ENCODE results near the gene C3orf18. TPM values are rescaled to one million over a fixed set of nuclear protein-coding genes. Genes with fewer than 3 reads are reported as not detected.
A peak's percentile ranks its signal among the peaks of the same experiment; 100 is the strongest.

The C3orf18 gene
- polyA plus RNA-seq, 1 donor (not counting 4 experiments of a cell fraction or from before 2014, with no cell fraction given): 1.4 TPM

DNA sequence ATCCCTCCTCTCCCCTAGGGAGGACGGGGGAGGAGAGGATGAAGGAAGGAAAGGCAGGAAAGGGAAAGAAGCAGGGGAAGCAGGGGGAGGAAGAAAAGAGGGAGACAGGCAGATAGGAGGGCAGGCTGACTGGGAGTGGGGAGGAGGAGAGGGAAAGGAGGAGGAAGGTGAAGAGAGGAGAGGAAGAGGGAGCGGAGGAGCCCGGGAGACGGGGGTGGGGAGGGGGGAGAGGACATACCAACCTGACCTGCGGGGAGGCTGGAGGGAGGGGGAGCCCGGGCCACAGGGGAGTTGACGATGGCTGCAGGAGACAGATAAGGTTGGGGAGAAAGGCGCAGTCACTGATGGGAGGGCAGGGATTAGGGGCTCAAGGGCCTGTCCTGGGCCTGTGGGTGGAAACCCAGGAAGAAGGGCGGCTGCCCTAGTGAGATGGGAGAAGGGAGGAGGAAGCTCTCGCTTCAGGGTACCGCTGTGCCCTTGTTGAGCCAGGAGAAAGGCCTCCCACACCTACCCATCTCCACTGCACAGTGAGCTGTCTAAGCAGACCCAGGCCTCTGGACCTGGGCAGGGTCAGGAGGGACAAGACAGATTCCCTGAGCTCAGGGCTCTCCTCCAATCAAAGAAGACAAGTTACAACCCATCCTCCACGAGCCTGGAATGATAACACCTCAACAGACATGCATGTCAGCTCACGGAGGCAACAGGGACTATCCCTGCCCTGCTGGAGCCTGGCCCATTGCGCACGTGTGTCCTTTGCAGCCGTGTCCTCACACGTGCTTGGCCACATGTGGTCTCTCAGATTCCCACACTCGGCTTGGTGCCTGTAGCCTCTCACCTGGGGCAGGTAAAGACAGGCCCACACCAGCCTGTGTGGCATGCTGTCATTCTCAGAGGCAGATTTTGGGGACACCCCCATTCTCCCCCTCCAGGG is 27.9 kb downstream of the C3orf18 start:
- Histone ChIP-seq H3K4me2 (ENCODE audit: control insufficient read depth, extremely low read depth, insufficient read depth, low read depth, low read length) (peak overlapping the region; percentile 50), H3K79me2 (ENCODE audit: control insufficient read depth, insufficient read depth, low read length) (no peaks in the 10 kb centered on the region), H2AFZ (ENCODE audit: control insufficient read depth, low read length) (peak overlapping the region; percentile 7), H3K27me3 (ENCODE audit: control insufficient read depth, extremely low read depth, insufficient read depth, low read length) (peaks cover 40% of the 10 kb centered on the region), H3K27ac (ENCODE audit: control insufficient read depth, insufficient read depth, low read length) (no peak overlapping the region), H3K9ac (ENCODE audit: control insufficient read depth, extremely low read depth, insufficient read depth, low read length) (peak overlapping the region; percentile 23), H3K36me3 (ENCODE audit: control insufficient read depth in 2 of 2, extremely low read depth in 1 of 2, insufficient read depth in 2 of 2, low read length in 2 of 2) (no peaks in the 10 kb centered on the region), H4K20me1 (ENCODE audit: control insufficient read depth, extremely low read depth, insufficient read depth, low read length) (no peaks in the 10 kb centered on the region), H3K4me3 (ENCODE audit: control insufficient read depth in 2 of 3, extremely low read depth in 1 of 3, insufficient read depth in 2 of 3, low read depth in 1 of 3, low read length in 3 of 3) (no peak overlapping the region), H3K4me1 (ENCODE audit: control insufficient read depth, extremely low read depth, insufficient read depth, low read length) (peaks cover 12% of the 10 kb centered on the region), H3K9me1 (ENCODE audit: control insufficient read depth, extremely low read depth, insufficient read depth, low read length) (no peaks in the 10 kb centered on the region), H3K9me3 (ENCODE audit: control insufficient read depth, low read depth, low read length) (no peaks in the 10 kb centered on the region)
- dilution Hi-C loops (cut with MboI; ENCODE audit: extremely low pct_ligation_motif_present, low sequenced_read_pairs): no loop called here
- TF ChIP-seq EZH2 (IDR thresholded peaks at IDR 0.05; ENCODE audit: low read length): no peak
- TF ChIP-seq, protein P1, sequence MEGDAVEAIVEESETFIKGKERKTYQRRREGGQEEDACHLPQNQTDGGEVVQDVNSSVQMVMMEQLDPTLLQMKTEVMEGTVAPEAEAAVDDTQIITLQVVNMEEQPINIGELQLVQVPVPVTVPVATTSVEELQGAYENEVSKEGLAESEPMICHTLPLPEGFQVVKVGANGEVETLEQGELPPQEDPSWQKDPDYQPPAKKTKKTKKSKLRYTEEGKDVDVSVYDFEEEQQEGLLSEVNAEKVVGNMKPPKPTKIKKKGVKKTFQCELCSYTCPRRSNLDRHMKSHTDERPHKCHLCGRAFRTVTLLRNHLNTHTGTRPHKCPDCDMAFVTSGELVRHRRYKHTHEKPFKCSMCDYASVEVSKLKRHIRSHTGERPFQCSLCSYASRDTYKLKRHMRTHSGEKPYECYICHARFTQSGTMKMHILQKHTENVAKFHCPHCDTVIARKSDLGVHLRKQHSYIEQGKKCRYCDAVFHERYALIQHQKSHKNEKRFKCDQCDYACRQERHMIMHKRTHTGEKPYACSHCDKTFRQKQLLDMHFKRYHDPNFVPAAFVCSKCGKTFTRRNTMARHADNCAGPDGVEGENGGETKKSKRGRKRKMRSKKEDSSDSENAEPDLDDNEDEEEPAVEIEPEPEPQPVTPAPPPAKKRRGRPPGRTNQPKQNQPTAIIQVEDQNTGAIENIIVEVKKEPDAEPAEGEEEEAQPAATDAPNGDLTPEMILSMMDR (optimal IDR thresholded peaks at IDR 0.05 in 1 of 3, IDR thresholded peaks at IDR 0.05 in 1 of 3, conservative IDR thresholded peaks at IDR 0.05 in 1 of 3; ENCODE audit: extremely low read depth in 1 of 3, insufficient read depth in 2 of 3, low read length in 3 of 3): no peak
- no peak for DNase-seq (ENCODE audit: low read depth, low spot score)
- FAIRE-seq: peak; percentile 91

DNA sequence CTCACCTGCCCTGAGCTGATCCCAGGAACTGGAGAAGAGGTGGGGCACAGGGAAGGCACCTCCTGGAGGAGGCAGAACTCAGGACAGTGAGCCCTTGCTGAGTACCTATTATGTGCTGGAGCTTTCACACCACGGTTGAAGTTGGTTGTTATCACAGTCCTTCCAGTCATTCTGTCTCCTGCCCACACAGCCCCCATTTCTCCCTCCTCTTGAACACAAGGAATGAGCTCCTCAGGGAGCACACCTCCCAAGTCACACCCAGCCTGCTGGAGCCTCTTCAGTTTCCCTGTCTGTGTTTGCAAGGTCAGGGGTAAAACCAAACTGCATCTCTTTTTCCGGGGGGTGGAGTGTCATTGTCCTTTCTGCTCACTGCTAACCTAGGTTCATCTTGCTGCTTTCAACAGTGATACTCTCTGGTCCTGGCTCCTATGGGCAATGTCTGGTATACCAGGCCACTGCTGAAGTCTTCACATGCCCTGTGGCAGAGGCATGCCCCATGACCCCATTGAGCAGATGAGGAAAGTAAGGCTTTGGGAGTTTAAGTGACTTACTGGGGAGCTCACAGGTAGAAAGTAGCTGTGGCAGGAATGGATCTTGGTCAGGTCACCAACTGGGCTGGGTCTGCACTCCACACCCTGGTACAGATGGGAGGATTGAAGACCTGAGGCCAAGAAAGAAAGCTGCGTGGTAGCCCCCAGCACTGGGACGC is 30.0 kb downstream of the C3orf18 start:
- Histone ChIP-seq H3K4me3 (ENCODE audit: control insufficient read depth in 2 of 3, extremely low read depth in 1 of 3, insufficient read depth in 2 of 3, low read depth in 1 of 3, low read length in 3 of 3) (no peak overlapping the region), H3K9me1 (ENCODE audit: control insufficient read depth, extremely low read depth, insufficient read depth, low read length) (no peaks in the 10 kb centered on the region), H3K27me3 (ENCODE audit: control insufficient read depth, extremely low read depth, insufficient read depth, low read length) (peaks cover 38% of the 10 kb centered on the region), H3K9me3 (ENCODE audit: control insufficient read depth, low read depth, low read length) (no peaks in the 10 kb centered on the region), H3K79me2 (ENCODE audit: control insufficient read depth, insufficient read depth, low read length) (no peaks in the 10 kb centered on the region), H3K4me2 (ENCODE audit: control insufficient read depth, extremely low read depth, insufficient read depth, low read depth, low read length) (no peak overlapping the region), H3K36me3 (ENCODE audit: control insufficient read depth in 2 of 2, extremely low read depth in 1 of 2, insufficient read depth in 2 of 2, low read length in 2 of 2) (no peaks in the 10 kb centered on the region), H3K9ac (ENCODE audit: control insufficient read depth, extremely low read depth, insufficient read depth, low read length) (no peak overlapping the region), H2AFZ (ENCODE audit: control insufficient read depth, low read length) (no peak overlapping the region), H3K27ac (ENCODE audit: control insufficient read depth, insufficient read depth, low read length) (no peak overlapping the region), H4K20me1 (ENCODE audit: control insufficient read depth, extremely low read depth, insufficient read depth, low read length) (no peaks in the 10 kb centered on the region), H3K4me1 (ENCODE audit: control insufficient read depth, extremely low read depth, insufficient read depth, low read length) (peaks cover 12% of the 10 kb centered on the region)
- DNase-seq (ENCODE audit: low read depth, low spot score): no peak
- TF ChIP-seq EZH2 (IDR thresholded peaks at IDR 0.05; ENCODE audit: low read length): no peak
- TF ChIP-seq, protein P1 (optimal IDR thresholded peaks at IDR 0.05 in 1 of 3, IDR thresholded peaks at IDR 0.05 in 1 of 3, conservative IDR thresholded peaks at IDR 0.05 in 1 of 3; ENCODE audit: extremely low read depth in 1 of 3, insufficient read depth in 2 of 3, low read length in 3 of 3): no peak
- FAIRE-seq: no peak
- dilution Hi-C loops (cut with MboI; ENCODE audit: extremely low pct_ligation_motif_present, low sequenced_read_pairs): no loop called here

Measured in keratinocyte (primary cell).